Calu3 (cell line): ENCODE measurements around the gene ADAMTSL4. TPM values are rescaled to one million over a fixed set of nuclear protein-coding genes. Genes with fewer than 3 reads are reported as not detected.

Experiments used
- microRNA-seq: library from miRNA; unstranded; fragments of <30 nt; microRNA quantifications from one replicate; pipeline ENCODE4 v1.2.0, GENCODE V29; 2022
- total RNA-seq: library from RNA; stranded (reverse); gene quantifications from 2 replicates; pipeline ENCODE4 v1.2.3, GENCODE V29; 2022

ADAMTSL4 gene
- total RNA-seq, 1 experiment from 2014 or later = 1.9 TPM

Small RNA genes lying within 50 kb of the gene (microRNA-seq; reads per million reads assigned to microRNA genes)
- not detected for gene MIR4257

Other genes with a start within 250 kb of the ADAMTSL4 start
- 82.7 and 102 TPM in 2 replicates for gene PRPF3, start 227.9 kb upstream of the ADAMTSL4 start, total RNA-seq
- gene RPRD2, start 185.3 kb upstream of the ADAMTSL4 start, total RNA-seq = 36.6 and 37.8 TPM in 2 replicates
- gene TARS2, start 62.0 kb upstream of the ADAMTSL4 start, total RNA-seq = 42.2 and 51.7 TPM in 2 replicates
- 1.6 and 2.8 TPM in 2 replicates for gene ECM1, start 41.3 kb upstream of the ADAMTSL4 start, total RNA-seq
- 0.71 TPM in 1 of 2 replicates, not detected in the other for gene FALEC, start 33.7 kb upstream of the ADAMTSL4 start, total RNA-seq
- 261 and 262 TPM in 2 replicates for gene MCL1, start 30.2 kb downstream of the ADAMTSL4 start, total RNA-seq
- gene ENSA, start 80.2 kb downstream of the ADAMTSL4 start, total RNA-seq = 253 and 276 TPM in 2 replicates
- gene GOLPH3L, start 147.7 kb downstream of the ADAMTSL4 start, total RNA-seq = 64.7 and 71.6 TPM in 2 replicates
- gene HORMAD1, start 171.5 kb downstream of the ADAMTSL4 start, total RNA-seq = not detected in 2 replicates
- 144 and 226 TPM in 2 replicates for gene CTSS, start 216.4 kb downstream of the ADAMTSL4 start, total RNA-seq